HEK293 (cell line): ENCODE measurements around the gene FRYL.

ENCODE experiments used
- CTCF ChIP-seq: fragments of 450-650 bp; formaldehyde crosslinking; IDR thresholded peaks from 2 replicates; pipeline ENCODE4 v1.5.1; 2016; ENCODE audit warnings: missing biosample characterization, missing genetic modification characterization
- GLI4 ChIP-seq: fragments of 450-650 bp; formaldehyde crosslinking; IDR thresholded peaks from 2 replicates; pipeline ENCODE4 v1.5.1; 2016; ENCODE audit warnings: missing biosample characterization, missing genetic modification characterization
- REST ChIP-seq: fragments of 450-650 bp; formaldehyde crosslinking; IDR thresholded peaks from 2 replicates; pipeline ENCODE4 v1.5.1; 2016; ENCODE audit warnings: missing biosample characterization, missing genetic modification characterization
- ZBTB8A ChIP-seq: fragments of 450-650 bp; formaldehyde crosslinking; IDR thresholded peaks from 2 replicates; pipeline ENCODE4 v1.5.1; 2016; ENCODE audit warnings: missing biosample characterization, missing genetic modification characterization
- ZNF140 ChIP-seq: fragments of 450-650 bp; formaldehyde crosslinking; IDR thresholded peaks from 2 replicates; pipeline ENCODE4 v1.5.1; 2016; ENCODE audit warnings: missing biosample characterization, missing genetic modification characterization
- ZNF324 ChIP-seq: fragments of 450-650 bp; formaldehyde crosslinking; IDR thresholded peaks from 2 replicates; pipeline ENCODE4 v1.5.1; 2016; ENCODE audit warnings: missing biosample characterization, missing genetic modification characterization
- ZNF514 ChIP-seq: fragments of 450-650 bp; formaldehyde crosslinking; IDR thresholded peaks from 2 replicates; pipeline ENCODE4 v1.5.1; 2016; ENCODE audit warnings: missing biosample characterization, missing genetic modification characterization
- ZNF529 ChIP-seq: fragments of 450-650 bp; formaldehyde crosslinking; IDR thresholded peaks from 2 replicates; pipeline ENCODE4 v1.5.1; 2017; ENCODE audit warnings: missing genetic modification characterization, missing biosample characterization; ENCODE audit not compliant: insufficient replicate concordance
- ZNF580 ChIP-seq: fragments of 450-650 bp; formaldehyde crosslinking; IDR thresholded peaks from 2 replicates; pipeline ENCODE4 v1.5.1; 2016; ENCODE audit warnings: missing biosample characterization, missing genetic modification characterization
- ZNF654 ChIP-seq: fragments of 450-650 bp; formaldehyde crosslinking; IDR thresholded peaks from 2 replicates; pipeline ENCODE4 v1.5.1; 2016; ENCODE audit warnings: low read depth, missing biosample characterization, missing genetic modification characterization
- ZNF660 ChIP-seq: fragments of 450-650 bp; IDR thresholded peaks from 2 replicates; pipeline ENCODE4 v1.5.1; 2018; ENCODE audit warnings: missing biosample characterization, mild to moderate bottlenecking, missing genetic modification characterization
- ZSCAN23 ChIP-seq: fragments of 450-650 bp; formaldehyde crosslinking; IDR thresholded peaks from 2 replicates; pipeline ENCODE4 v1.5.1; 2016; ENCODE audit warnings: missing biosample characterization, missing genetic modification characterization

GRCh38 chr4:48692897-48693296 lies 87.2 kb downstream of the FRYL start:
- TF ChIP-seq CTCF (tag by site-specific recombination): no peak
- no peak for TF ChIP-seq ZSCAN23 (tag by site-specific recombination)
- TF ChIP-seq ZNF140 (tag by site-specific recombination): no peak
- no peak for TF ChIP-seq ZNF654 (tag by site-specific recombination)
- no peak for TF ChIP-seq ZNF660 (tag by site-specific recombination)
- TF ChIP-seq ZNF529 (tag by site-specific recombination): no peak
- no peak for TF ChIP-seq GLI4
- TF ChIP-seq ZNF514 (tag by site-specific recombination): no peak
- no peak for TF ChIP-seq ZNF580 (tag by site-specific recombination)
- no peak for TF ChIP-seq REST
- no peak for TF ChIP-seq ZNF324
- TF ChIP-seq ZBTB8A (tag by site-specific recombination): no peak
